ENCODE data around the gene OR2F1. TPM values are rescaled to one million over a fixed set of nuclear protein-coding genes. Genes with fewer than 3 reads are reported as not detected.

The OR2F1 gene
- total RNA-seq, 1 experiment from 2014 or later: not detected

DNA sequence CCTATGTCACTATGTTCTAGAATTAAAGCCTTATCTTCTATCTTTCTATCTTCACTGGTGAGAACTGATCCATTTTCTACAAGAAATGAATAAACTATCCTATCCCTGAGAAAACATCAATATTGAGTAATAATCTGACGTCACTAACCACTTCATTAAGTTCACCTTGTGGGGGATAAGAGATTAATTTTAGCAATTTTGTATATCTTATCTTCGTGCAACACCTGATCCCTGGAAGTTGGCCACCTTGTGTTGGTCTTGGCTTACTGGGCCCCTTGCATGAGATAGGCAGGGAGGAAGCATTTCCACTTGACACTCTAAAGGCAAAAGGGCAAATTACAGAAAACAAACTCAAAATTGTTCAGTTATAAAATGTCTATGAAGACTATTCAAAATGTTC is 25.4 kb downstream of the OR2F1 start:
- no peak for TF ChIP-seq CTCF (IDR thresholded peaks at IDR 0.05; ENCODE audit: insufficient read depth in 1 of 2, low read depth in 1 of 2, low read length in 1 of 2, severe bottlenecking in 1 of 2, unreplicated experiment in 1 of 2)
- Mint-ChIP-seq H3K4me1 (ENCODE audit: low read depth, unreplicated experiment) (peaks cover 26% of the 10 kb centered on the region), H3K9me3 (ENCODE audit: unreplicated experiment) (peaks cover 50% of the 10 kb centered on the region), H3K36me3 (ENCODE audit: insufficient read depth, unreplicated experiment) (no peaks in the 10 kb centered on the region), H3K27me3 (ENCODE audit: insufficient read depth, unreplicated experiment) (no peaks in the 10 kb centered on the region), H3K4me3 (ENCODE audit: unreplicated experiment) (no peak overlapping the region), H3K27ac (ENCODE audit: unreplicated experiment) (peak overlapping the region; percentile 67)
- POLR2A ChIA-PET: no interaction called here
- CTCF ChIA-PET: no interaction called here
- peaks cover 27% of the 10 kb centered on the region for H3K9me3 ChIP-seq
- intact Hi-C loops (cut with micrococcal nuclease; ENCODE audit: unreplicated experiment): no loop called here
- DNase-seq: no peak
- H3K27me3 ChIP-seq (replicated peaks; ENCODE audit: control insufficient read depth, insufficient read depth, low read length): no peaks in the 10 kb centered on the region
- no peaks in the 10 kb centered on the region for H3K36me3 ChIP-seq (ENCODE audit: control insufficient read depth, insufficient read depth, low read length)
- H3K4me1 ChIP-seq: peaks cover 39% of the 10 kb centered on the region
- BruUV-seq (replicated peaks): no TSS peak
- no peak overlapping the region for H3K4me3 ChIP-seq (ENCODE audit: low read depth, low read length)

- Histone ChIP-seq H3K4me1 (peaks cover 31% of the 10 kb centered on the region), H3K4me3 (ENCODE audit: low read depth, low read length) (no peak overlapping the region), H3K27me3 (replicated peaks; ENCODE audit: control insufficient read depth, insufficient read depth, low read length) (no peaks in the 10 kb centered on the region), H3K36me3 (ENCODE audit: control insufficient read depth, insufficient read depth, low read length) (no peaks in the 10 kb centered on the region), H3K9me3 (peaks cover 25% of the 10 kb centered on the region)
- TF ChIP-seq CTCF (IDR thresholded peaks at IDR 0.05; ENCODE audit: insufficient read depth in 1 of 2, low read depth in 1 of 2, low read length in 1 of 2, severe bottlenecking in 1 of 2, unreplicated experiment in 1 of 2): no peak
- POLR2A ChIA-PET: no interaction called here
- Mint-ChIP-seq H3K4me3 (ENCODE audit: unreplicated experiment) (no peak overlapping the region), H3K36me3 (ENCODE audit: insufficient read depth, unreplicated experiment) (no peaks in the 10 kb centered on the region), H3K4me1 (ENCODE audit: low read depth, unreplicated experiment) (peaks cover 25% of the 10 kb centered on the region), H3K27ac (ENCODE audit: unreplicated experiment) (peak overlapping the region; percentile 67), H3K27me3 (ENCODE audit: insufficient read depth, unreplicated experiment) (no peaks in the 10 kb centered on the region), H3K9me3 (ENCODE audit: unreplicated experiment) (peaks cover 50% of the 10 kb centered on the region)
- DNase-seq: no peak
- intact Hi-C loops (cut with micrococcal nuclease; ENCODE audit: unreplicated experiment): no loop called here
- BruUV-seq (replicated peaks): no TSS peak
- CTCF ChIA-PET: no interaction called here
These were observed 26.3 kb downstream of the OR2F1 start for GRCh38 chr7:143980746-143981510.

GRCh38 chr7:143983960-143984359 is 29.3 kb downstream of the OR2F1 start:
- peaks cover 23% of the 10 kb centered on the region for H3K9me3 ChIP-seq
- TF ChIP-seq CTCF (IDR thresholded peaks at IDR 0.05; ENCODE audit: insufficient read depth in 1 of 2, low read depth in 1 of 2, low read length in 1 of 2, severe bottlenecking in 1 of 2, unreplicated experiment in 1 of 2): no peak
- intact Hi-C loops (cut with micrococcal nuclease; ENCODE audit: unreplicated experiment): no loop called here
- BruUV-seq (replicated peaks): no TSS peak
- DNase-seq: no peak
- H3K36me3 Mint-ChIP-seq (ENCODE audit: insufficient read depth, unreplicated experiment): no peaks in the 10 kb centered on the region
- no peaks in the 10 kb centered on the region for H3K36me3 ChIP-seq (ENCODE audit: control insufficient read depth, insufficient read depth, low read length)
- POLR2A ChIA-PET: no interaction called here
- no peak overlapping the region for H3K4me3 Mint-ChIP-seq (ENCODE audit: unreplicated experiment)
- H3K27me3 Mint-ChIP-seq (ENCODE audit: insufficient read depth, unreplicated experiment): no peaks in the 10 kb centered on the region
- CTCF ChIA-PET: no interaction called here
- H3K4me3 ChIP-seq (ENCODE audit: low read depth, low read length): no peak overlapping the region
- H3K27ac Mint-ChIP-seq (ENCODE audit: unreplicated experiment): no peak overlapping the region
- peaks cover 51% of the 10 kb centered on the region for H3K9me3 Mint-ChIP-seq (ENCODE audit: unreplicated experiment)
- H3K4me1 Mint-ChIP-seq (ENCODE audit: low read depth, unreplicated experiment): peaks cover 14% of the 10 kb centered on the region
- no peaks in the 10 kb centered on the region for H3K27me3 ChIP-seq (replicated peaks; ENCODE audit: control insufficient read depth, insufficient read depth, low read length)
- H3K4me1 ChIP-seq: peaks cover 15% of the 10 kb centered on the region
